ENCODE results near the gene CLCA2.

The CLCA2 gene

GRCh38 chr1:86477256-86477655 is 53.3 kb downstream of the CLCA2 start:
- Histone ChIP-seq H3K4me2 (no peak overlapping the region), H3K79me2 (ENCODE audit: insufficient read depth, low read depth) (no peaks in the 10 kb centered on the region), H3K27me3 (ENCODE audit: insufficient read depth, low read depth) (peaks cover 8% of the 10 kb centered on the region), H3K36me3 (ENCODE audit: insufficient read depth) (no peaks in the 10 kb centered on the region), H3K4me1 (ENCODE audit: low read depth, poor library complexity, severe bottlenecking) (peaks cover 12% of the 10 kb centered on the region), H3K27ac (no peak overlapping the region), H2AFZ (ENCODE audit: low read depth) (no peak overlapping the region), H3K4me3 (IDR thresholded peaks at IDR 0.05; ENCODE audit: insufficient read depth, low read depth, low read length) (no peak overlapping the region), H4K20me1 (ENCODE audit: insufficient read depth) (no peaks in the 10 kb centered on the region), H3K9ac (no peak overlapping the region)
- TF ChIP-seq, protein P1, sequence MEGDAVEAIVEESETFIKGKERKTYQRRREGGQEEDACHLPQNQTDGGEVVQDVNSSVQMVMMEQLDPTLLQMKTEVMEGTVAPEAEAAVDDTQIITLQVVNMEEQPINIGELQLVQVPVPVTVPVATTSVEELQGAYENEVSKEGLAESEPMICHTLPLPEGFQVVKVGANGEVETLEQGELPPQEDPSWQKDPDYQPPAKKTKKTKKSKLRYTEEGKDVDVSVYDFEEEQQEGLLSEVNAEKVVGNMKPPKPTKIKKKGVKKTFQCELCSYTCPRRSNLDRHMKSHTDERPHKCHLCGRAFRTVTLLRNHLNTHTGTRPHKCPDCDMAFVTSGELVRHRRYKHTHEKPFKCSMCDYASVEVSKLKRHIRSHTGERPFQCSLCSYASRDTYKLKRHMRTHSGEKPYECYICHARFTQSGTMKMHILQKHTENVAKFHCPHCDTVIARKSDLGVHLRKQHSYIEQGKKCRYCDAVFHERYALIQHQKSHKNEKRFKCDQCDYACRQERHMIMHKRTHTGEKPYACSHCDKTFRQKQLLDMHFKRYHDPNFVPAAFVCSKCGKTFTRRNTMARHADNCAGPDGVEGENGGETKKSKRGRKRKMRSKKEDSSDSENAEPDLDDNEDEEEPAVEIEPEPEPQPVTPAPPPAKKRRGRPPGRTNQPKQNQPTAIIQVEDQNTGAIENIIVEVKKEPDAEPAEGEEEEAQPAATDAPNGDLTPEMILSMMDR (conservative IDR thresholded peaks at IDR 0.05; ENCODE audit: low read depth, low read length): no peak

DNA sequence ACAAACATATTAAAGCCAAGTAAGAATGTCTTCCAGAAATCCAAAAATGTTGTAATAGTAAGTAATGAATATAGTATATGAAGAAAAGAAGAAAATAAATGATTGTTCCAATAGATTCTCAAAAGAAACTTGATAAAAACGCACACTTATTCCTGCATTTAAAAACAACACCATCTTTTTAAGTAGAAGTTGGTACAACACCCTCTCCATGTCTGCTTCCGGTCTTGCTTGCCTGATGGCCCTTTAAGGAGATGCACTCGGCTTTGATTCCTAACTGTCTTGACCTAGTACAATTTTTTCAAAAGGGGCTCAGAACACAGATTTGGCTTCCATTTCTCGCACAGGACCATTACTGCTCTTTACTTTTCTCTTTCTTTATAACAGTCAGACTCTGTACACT is 53.7 kb downstream of the CLCA2 start:
- Histone ChIP-seq H3K36me3 (ENCODE audit: insufficient read depth) (no peaks in the 10 kb centered on the region), H3K4me2 (no peak overlapping the region), H3K27me3 (ENCODE audit: insufficient read depth, low read depth) (peaks cover 8% of the 10 kb centered on the region; the same call in 1 of the 2 replicates), H3K9ac (no peak overlapping the region), H3K79me2 (ENCODE audit: insufficient read depth, low read depth) (no peaks in the 10 kb centered on the region), H3K4me1 (ENCODE audit: low read depth, poor library complexity, severe bottlenecking) (peaks cover 7% of the 10 kb centered on the region), H2AFZ (ENCODE audit: low read depth) (no peak overlapping the region), H3K27ac (no peak overlapping the region), H3K4me3 (IDR thresholded peaks at IDR 0.05; ENCODE audit: insufficient read depth, low read depth, low read length) (no peak overlapping the region), H4K20me1 (ENCODE audit: insufficient read depth) (no peaks in the 10 kb centered on the region)
- TF ChIP-seq, protein P1 (conservative IDR thresholded peaks at IDR 0.05; ENCODE audit: low read depth, low read length): no peak

- Histone ChIP-seq H3K27me3 (ENCODE audit: insufficient read depth, low read depth) (peaks cover 3% of the 10 kb centered on the region; the same call in 1 of the 2 replicates), H3K4me2 (no peak overlapping the region), H3K9ac (no peak overlapping the region), H3K27ac (no peak overlapping the region), H2AFZ (ENCODE audit: low read depth) (no peak overlapping the region), H3K36me3 (ENCODE audit: insufficient read depth) (no peaks in the 10 kb centered on the region), H4K20me1 (ENCODE audit: insufficient read depth) (no peaks in the 10 kb centered on the region), H3K4me1 (ENCODE audit: low read depth, poor library complexity, severe bottlenecking) (no peaks in the 10 kb centered on the region), H3K4me3 (IDR thresholded peaks at IDR 0.05; ENCODE audit: insufficient read depth, low read depth, low read length) (no peak overlapping the region), H3K79me2 (ENCODE audit: insufficient read depth, low read depth) (no peaks in the 10 kb centered on the region)
- TF ChIP-seq, protein P1 (conservative IDR thresholded peaks at IDR 0.05; ENCODE audit: low read depth, low read length): no peak
Observed at GRCh38 chr1:86478416-86479156, 54.6 kb downstream of the CLCA2 start.

- no peaks in the 10 kb centered on the region for H3K4me1 ChIP-seq (ENCODE audit: low read depth, poor library complexity, severe bottlenecking)
- H3K27me3 ChIP-seq (ENCODE audit: insufficient read depth, low read depth): no peaks in the 10 kb centered on the region
- no peak overlapping the region for H3K4me3 ChIP-seq (IDR thresholded peaks at IDR 0.05; ENCODE audit: insufficient read depth, low read depth, low read length)
- no peaks in the 10 kb centered on the region for H3K79me2 ChIP-seq (ENCODE audit: insufficient read depth, low read depth)
- no peak overlapping the region for H3K4me2 ChIP-seq
- no peaks in the 10 kb centered on the region for H3K36me3 ChIP-seq (ENCODE audit: insufficient read depth)
- no peak overlapping the region for H3K9ac ChIP-seq
- TF ChIP-seq, protein P1 (conservative IDR thresholded peaks at IDR 0.05; ENCODE audit: low read depth, low read length): no peak
- no peak overlapping the region for H2AFZ ChIP-seq (ENCODE audit: low read depth)
- H3K27ac ChIP-seq: no peak overlapping the region
- H4K20me1 ChIP-seq (ENCODE audit: insufficient read depth): no peaks in the 10 kb centered on the region
Observed at GRCh38 chr1:86481966-86482365, 58.0 kb downstream of the CLCA2 start.
